Measurements from ENCODE around the gene COQ7. TPM values are rescaled to one million over a fixed set of nuclear protein-coding genes. Genes with fewer than 3 reads are reported as not detected.

The COQ7 gene
- total RNA-seq, 2 experiments from 2014 or later = 21.6 to 22.2 TPM

DNA sequence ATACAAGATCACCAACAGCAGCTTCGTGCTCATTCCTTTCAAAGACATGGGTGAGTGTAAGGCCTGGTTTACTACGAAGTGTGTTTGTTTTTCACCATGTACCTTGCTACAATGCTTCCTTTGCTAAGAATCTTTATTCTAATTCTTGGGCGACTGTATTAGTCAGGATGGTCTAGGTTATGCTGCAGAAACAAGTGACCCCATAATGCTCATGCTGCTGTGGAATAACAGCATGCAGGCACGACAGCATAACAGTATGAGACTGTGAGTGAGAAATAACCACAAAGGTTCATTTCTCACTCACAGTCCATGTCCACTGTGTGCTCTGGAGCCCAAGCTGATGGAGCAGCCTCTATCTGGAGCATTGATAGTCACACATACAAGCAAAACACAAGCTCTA lies 45.7 kb upstream of the COQ7 start:
- H3K4me3 ChIP-seq (ENCODE audit: low read depth, low read length, poor library complexity, severe bottlenecking) = no peak overlapping the region
- BruUV-seq (replicated peaks) = no TSS peak
- CTCF ChIA-PET (ENCODE audit: unreplicated experiment) = no interaction called here
- H3K9me3 ChIP-seq (ENCODE audit: low read length) = no peaks in the 10 kb centered on the region
- no peak overlapping the region for H2AFZ ChIP-seq (ENCODE audit: low read length)
- no peaks in the 10 kb centered on the region for H3K79me2 ChIP-seq (ENCODE audit: insufficient read depth, low read depth, low read length)
- H3K4me1 ChIP-seq (ENCODE audit: insufficient read depth, low read length, poor library complexity, severe bottlenecking) = no peaks in the 10 kb centered on the region
- no peak overlapping the region for H3K4me2 ChIP-seq (ENCODE audit: low read length)
- POLR2A ChIA-PET = no interaction called here
- TF ChIP-seq EZH2phosphoT487 (IDR thresholded peaks at IDR 0.05; ENCODE audit: borderline replicate concordance, low read depth, low read length) (no peak), CTCF (conservative IDR thresholded peaks at IDR 0.05; ENCODE audit: low read length) (no peak)
- H3K27ac ChIP-seq (ENCODE audit: low read depth, low read length, poor library complexity, severe bottlenecking) = no peak overlapping the region
- no peaks in the 10 kb centered on the region for H4K20me1 ChIP-seq (ENCODE audit: insufficient read depth, low read length)
- no peaks in the 10 kb centered on the region for H3K9me2 ChIP-seq (ENCODE audit: insufficient read depth, low read length)
- intact Hi-C loops (cut with micrococcal nuclease; ENCODE audit: unreplicated experiment) = no loop called here
- no peak for DNase-seq (ENCODE audit: low spot score)
- no peaks in the 10 kb centered on the region for H3K36me3 ChIP-seq (ENCODE audit: insufficient read depth, low read length)

DNA sequence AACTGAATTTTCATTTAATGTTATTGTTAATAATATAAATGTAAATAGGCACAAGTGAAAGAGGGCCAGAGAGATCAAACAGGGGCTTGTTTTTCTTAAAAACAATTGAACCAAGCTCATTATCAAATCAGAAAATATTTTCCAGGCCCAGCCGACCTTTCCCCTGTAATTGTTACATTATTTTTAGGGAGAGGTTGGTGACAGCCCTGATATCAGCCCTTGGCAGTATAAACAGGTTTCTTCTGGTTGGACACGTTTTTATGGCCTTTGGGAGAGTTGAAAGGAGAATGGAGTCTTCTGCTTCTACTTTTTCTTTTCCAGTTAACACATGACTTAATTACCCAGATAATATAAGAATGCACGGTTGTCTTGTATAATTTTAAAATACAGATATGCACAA lies 40.0 kb upstream of the COQ7 start:
- no peaks in the 10 kb centered on the region for H3K9me2 ChIP-seq (ENCODE audit: insufficient read depth, low read length)
- H3K4me3 ChIP-seq (ENCODE audit: low read depth, low read length, poor library complexity, severe bottlenecking) = no peak overlapping the region
- ChIA-PET CTCF (ENCODE audit: unreplicated experiment) (no interaction called here), POLR2A (no interaction called here)
- H4K20me1 ChIP-seq (ENCODE audit: insufficient read depth, low read length) = no peaks in the 10 kb centered on the region
- H3K4me1 ChIP-seq (ENCODE audit: insufficient read depth, low read length, poor library complexity, severe bottlenecking) = no peaks in the 10 kb centered on the region
- no peaks in the 10 kb centered on the region for H3K36me3 ChIP-seq (ENCODE audit: insufficient read depth, low read length)
- no TSS peak for BruUV-seq (replicated peaks)
- no peak for TF ChIP-seq EZH2phosphoT487 (IDR thresholded peaks at IDR 0.05; ENCODE audit: borderline replicate concordance, low read depth, low read length)
- TF ChIP-seq CTCF (conservative IDR thresholded peaks at IDR 0.05; ENCODE audit: low read length) = no peak
- no peaks in the 10 kb centered on the region for H3K9me3 ChIP-seq (ENCODE audit: low read length)
- intact Hi-C loops (cut with micrococcal nuclease; ENCODE audit: unreplicated experiment) = no loop called here
- H3K4me2 ChIP-seq (ENCODE audit: low read length) = no peak overlapping the region
- no peak overlapping the region for H2AFZ ChIP-seq (ENCODE audit: low read length)
- DNase-seq (ENCODE audit: low spot score) = no peak
- H3K27ac ChIP-seq (ENCODE audit: low read depth, low read length, poor library complexity, severe bottlenecking) = no peak overlapping the region
- no peaks in the 10 kb centered on the region for H3K79me2 ChIP-seq (ENCODE audit: insufficient read depth, low read depth, low read length)

DNA sequence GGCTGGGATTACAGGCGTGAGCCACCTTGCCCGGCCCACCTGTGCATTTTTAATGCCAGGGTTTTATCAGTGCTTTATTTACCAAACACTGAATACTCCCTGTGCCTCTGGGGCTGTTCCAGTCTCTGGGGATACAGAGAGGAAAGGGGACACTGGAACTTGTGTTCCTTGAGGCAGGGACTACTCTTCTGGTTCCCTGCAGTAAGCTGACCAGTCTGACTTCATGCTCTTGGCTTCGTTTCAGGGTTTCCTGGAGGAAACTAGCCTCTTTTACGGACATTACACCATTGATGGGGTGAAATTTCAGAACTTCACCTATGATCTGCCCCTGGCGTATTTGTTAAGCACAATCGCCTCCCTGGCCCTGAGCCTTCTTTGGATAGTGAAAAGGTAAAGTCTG lies 37.4 kb upstream of the COQ7 start:
- Histone ChIP-seq H3K9me3 (ENCODE audit: low read length) (no peaks in the 10 kb centered on the region), H3K4me3 (ENCODE audit: low read depth, low read length, poor library complexity, severe bottlenecking) (no peak overlapping the region), H4K20me1 (ENCODE audit: insufficient read depth, low read length) (no peaks in the 10 kb centered on the region), H3K4me1 (ENCODE audit: insufficient read depth, low read length, poor library complexity, severe bottlenecking) (no peaks in the 10 kb centered on the region), H3K79me2 (ENCODE audit: insufficient read depth, low read depth, low read length) (no peaks in the 10 kb centered on the region), H3K27ac (ENCODE audit: low read depth, low read length, poor library complexity, severe bottlenecking) (no peak overlapping the region), H3K9me2 (ENCODE audit: insufficient read depth, low read length) (no peaks in the 10 kb centered on the region), H3K36me3 (ENCODE audit: insufficient read depth, low read length) (no peaks in the 10 kb centered on the region), H2AFZ (ENCODE audit: low read length) (no peak overlapping the region), H3K4me2 (ENCODE audit: low read length) (no peak overlapping the region)
- CTCF ChIA-PET (ENCODE audit: unreplicated experiment) = no interaction called here
- intact Hi-C loops (cut with micrococcal nuclease; ENCODE audit: unreplicated experiment) = no loop called here
- DNase-seq (ENCODE audit: low spot score) = no peak
- POLR2A ChIA-PET = no interaction called here
- TF ChIP-seq EZH2phosphoT487 (IDR thresholded peaks at IDR 0.05; ENCODE audit: borderline replicate concordance, low read depth, low read length) = no peak
- no peak for TF ChIP-seq CTCF (conservative IDR thresholded peaks at IDR 0.05; ENCODE audit: low read length)
- BruUV-seq (replicated peaks) = no TSS peak

Data from OCI-LY7 (cell line).